NCI-H2029 treated with DMSO at 0.1 percent for 48 hours (cell line): ENCODE results near the gene RNF2.
"Not testable (repeated sequence)": the region's sequence is repeated elsewhere in the genome, so short reads cannot be mapped to it uniquely, and the experiment has no call there.

Experiments
- DNase-seq: peaks from one replicate; lab custom pipeline; 2025; lab: John Stamatoyannopoulos, UW

Gene RNF2

DNA sequence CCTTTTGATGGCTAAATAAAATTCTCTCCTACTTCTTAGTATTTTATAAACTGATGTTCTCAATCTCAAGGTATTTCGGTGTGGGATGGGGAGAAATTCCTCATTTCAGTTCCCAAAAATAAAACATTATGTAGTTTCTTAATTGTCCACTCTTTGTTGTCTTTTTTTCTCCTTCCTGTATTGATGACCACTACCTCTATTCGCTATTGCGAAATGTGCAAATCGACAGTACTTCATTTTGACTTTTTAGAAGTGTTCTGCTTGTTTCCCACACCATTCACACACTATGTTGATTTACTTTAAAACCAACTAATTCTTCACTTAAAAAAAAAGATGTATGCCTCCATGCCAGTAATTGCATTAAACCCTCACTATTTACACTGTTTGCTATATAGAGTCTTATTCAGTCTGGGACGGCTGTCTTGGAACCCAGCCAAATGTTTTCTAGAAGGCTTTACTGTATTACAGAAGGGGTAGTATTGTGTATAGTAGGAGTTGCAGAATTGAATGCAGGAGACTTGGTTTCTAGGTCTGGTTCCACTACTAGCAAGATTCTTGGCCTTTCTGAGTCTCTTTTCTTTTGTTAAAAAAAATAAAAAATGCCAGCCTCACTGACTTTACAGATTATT lies 5.6 kb downstream of the RNF2 start:
- no peak for DNase-seq

DNA sequence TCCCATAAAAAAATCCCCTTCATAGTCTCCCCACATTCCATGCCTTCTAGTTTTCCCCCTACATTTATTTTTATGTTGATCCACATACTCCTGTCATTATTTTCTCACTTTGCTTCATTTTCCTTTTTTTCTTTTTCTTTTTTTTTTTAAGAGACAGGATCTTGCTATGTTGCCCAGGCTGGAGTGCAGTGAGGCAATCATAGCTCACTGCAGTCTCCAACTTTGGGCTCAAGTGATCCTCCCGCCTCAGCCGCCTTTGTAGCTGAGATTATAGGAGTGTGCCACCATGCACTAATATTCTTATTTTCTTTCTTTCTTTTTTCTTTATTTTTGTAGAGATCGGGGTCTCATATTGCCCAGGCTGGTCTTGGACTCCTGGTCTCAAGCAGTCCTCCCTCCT lies 7.8 kb downstream of the RNF2 start:
- DNase-seq, result no peak

DNA sequence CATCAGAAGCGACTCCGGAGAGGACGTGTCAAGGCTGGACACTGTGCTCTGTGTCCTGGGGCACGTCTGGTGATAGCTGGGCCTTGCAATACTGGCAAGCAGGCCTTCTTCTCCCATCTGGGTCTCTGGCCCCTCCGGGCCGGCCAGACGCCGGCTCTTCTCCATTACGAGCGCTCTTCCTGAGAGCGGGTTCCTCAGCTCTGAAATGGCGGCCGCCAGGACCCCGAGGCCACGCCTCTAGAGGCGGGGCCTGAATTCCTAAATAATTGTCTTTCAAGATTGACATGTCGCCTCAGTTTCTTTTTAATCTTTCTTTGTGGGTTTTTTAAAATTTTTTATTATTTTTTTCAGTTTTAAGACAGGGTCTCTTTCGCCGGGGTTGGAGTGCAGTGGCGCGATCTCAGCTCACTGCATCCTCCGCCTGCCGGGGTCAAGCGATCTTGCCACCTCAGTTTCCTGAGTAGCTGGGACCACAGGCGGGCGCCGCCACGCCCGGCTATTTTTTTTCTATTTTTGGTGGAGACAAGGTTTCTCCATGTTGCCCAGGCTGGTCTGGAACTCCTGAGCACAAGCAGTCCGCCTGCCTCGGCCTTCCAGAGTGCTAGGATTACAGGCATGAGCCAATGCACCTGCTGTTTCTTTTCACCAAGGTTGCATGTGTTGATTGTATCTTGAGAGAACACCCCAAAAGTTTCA lies 9.2 kb downstream of the RNF2 start:
- no peak for DNase-seq

DNA sequence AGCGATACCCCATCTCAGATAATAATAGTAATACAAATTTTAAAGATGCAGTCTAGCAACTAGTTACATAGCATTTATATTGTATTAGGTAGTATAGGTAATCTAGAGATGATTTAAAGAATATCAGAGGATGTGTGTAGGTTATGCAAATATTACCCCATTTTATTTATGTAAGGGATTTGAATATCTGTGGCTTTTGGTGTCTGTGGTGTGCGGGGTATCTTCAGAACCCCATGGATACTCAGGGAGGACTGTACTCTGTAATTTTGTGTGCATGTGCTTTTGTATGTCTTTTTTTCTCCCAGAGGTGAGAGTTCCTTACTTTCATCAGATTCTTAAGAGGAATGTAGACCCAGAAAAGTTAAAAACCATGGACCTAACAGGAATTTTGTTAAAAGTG lies 12.8 kb downstream of the RNF2 start:
- DNase-seq, result no peak

DNA sequence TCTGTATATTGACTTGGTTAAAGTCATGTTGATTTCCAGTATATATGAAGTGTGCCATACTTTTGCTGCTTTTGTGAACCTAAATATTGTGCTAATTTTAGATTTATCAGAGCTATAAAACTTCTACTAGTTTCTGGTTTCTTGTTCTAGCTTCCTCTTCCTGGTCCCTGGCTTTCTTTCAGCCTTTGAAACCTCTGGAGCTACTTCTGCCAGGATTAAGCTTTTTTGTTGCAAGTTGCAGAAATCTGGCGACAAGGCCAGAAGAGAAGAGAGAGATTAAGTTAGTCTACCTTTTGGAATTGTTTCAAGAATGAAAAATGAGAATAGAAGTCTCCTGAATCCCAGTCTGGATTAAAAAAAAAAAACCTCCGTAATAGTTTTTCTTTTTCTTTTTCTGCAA lies 13.5 kb downstream of the RNF2 start:
- DNase-seq, result no peak

DNA sequence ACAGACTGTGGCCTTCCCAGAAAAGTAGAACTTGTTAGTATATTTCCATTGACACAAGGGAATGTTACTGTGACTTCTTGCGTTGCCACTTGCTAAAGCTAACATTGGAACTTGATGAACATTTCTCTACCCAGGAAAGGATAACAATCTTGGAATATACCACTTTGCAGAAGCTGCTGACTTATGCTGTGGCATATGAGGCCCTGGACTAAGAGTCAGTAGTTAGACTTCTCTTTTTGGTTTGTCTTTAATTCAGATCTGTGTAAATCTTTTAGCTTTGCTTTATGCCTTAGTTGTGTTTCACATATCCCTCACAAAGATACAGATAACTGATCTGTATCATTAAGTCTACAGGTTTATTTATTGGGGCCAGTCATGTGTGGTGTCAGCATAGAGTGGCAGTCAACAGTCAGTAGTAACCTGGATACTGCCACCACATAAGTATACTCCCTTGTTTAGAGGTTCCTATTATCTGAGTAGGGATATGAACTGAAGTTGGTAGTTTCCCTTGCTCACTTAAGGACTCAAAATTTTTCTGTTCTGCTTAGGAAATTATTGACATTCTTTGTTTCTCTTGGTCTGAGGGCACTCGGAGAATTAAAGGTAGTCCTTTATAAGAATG lies 14.7 kb downstream of the RNF2 start:
- DNase-seq, result no peak

DNA sequence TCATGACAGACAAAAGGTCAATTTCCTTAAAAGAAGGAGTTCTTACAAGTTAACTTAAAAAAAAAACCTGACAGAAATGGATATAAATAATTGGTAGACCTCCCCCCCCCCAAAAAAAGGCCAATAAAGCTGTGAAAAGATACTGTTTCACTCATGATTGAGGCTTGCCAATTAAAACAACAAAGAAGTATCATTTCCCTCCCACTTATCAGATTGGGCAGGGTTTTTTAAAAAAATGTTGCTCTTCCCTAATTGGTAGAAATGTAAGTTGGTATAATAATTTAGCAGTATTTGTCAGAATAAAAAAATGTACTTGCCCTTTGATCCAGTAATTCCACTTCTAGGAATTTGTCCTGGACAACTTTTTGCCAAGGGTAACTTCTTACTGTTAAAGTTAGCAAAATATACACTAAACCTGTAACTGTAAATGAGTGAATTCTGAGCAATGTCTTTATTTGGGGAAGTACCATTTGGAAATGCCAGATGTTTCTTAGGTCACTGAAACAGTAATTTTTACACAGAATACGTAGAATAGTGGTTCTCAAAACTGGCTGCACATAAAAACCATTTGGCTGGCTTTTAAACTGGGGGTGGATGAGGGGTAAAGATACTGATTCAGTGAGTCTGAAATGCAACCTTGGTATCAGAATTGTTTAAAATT lies 17.5 kb downstream of the RNF2 start:
- no peak for DNase-seq

DNA sequence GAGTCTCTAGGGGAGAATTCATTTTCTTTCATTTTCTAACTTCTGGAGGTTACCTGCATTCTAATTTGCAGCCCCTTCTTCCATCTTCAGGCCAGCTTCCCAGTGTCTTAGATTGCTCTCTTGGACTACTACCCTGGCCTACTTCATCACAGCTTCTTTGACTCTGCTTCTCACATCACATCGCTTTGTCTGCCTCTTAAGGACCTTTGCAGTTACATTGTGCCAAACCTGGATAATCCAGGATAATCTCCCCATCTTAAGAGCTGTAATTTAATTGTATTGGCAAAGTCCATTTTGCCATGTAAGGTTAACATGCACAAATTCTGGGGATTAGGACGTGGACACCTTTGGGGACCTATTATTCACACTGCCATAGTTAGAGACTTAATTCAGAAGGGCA lies 18.4 kb downstream of the RNF2 start:
- DNase-seq, result no peak

DNA sequence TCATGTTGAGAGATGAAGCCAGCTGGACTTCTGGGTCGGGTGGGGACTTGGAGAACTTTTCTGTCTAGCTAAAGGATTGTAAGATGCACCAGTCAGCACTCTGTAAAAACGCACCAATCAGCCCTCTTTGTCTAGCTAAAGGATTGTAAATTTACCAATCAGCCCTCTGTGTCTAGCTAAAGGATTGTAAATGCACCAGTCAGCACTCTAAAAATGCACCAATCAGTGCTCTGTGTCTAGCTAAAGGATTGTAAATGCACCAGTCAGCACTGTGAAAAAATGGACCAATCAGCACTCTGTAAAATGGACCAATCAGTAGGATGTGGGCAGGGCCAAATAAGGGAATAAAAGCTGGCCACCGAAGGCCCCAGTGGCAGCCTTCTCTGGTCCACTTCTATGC lies 19.6 kb downstream of the RNF2 start:
- not testable (repeated sequence) for DNase-seq

DNA sequence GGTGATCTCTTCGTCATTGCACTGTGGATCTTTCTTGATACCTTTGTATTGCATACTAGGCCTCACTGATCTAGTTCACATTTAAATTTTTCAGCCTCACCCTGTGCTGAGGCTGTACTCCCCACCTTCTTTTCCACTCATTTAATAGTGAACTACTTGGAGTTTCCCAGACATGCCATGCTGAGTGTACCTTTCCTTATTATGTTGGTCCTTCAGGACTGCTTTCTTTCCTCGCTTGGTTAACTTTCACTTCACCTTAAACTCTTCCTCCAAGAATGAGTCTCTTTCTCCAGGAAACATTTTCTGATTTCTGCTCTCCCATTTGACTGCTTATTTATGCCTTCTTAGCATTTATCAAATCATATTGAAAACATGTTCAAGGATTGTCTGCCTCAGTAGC lies 20.8 kb downstream of the RNF2 start:
- no peak for DNase-seq

DNA sequence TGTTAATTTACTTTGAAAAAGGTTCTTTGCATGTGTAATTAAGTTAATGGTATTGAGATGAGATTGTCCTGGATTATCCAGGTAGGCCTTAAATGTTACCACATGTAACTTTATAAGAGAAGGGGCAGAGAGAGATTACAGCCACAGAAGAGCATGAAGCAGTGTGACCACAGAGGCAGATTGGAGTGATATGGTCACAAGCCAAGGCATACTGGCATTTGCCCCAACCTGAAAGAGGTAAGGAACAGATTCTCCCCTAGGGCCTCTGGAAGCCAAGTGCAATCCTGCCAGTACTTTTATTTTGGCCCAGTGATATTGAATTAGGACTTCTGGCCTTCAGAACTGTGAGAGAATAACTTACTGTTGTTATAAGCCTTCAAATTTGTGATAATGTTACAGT lies 23.0 kb downstream of the RNF2 start:
- no peak for DNase-seq

DNA sequence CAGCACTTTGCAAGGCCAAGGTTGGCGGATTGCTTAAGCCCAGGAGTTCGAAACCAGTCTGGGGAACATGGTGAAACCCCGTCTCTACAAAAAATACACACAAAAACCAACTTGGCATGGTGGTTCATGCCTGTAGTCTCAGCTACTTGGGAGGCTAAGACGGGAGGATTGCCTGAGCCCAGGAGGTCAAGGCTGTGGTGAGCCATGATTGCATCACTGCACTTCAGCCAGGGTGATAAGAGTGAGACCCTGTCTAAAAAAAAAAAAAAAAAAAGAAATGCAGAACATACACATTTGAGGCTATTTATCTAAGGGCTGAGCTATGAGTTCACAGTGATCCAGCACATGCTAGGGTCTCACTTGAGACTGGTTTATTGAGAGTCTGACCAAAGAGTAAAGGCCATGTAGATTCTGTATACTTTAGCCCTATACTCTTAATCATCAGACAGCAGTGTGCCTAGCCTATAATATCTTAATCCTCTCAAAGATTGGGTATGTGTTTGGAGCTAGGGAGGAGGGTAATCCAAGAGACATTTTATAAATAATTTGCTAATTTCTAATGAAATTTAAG lies 23.9 kb downstream of the RNF2 start:
- DNase-seq, result no peak

DNA sequence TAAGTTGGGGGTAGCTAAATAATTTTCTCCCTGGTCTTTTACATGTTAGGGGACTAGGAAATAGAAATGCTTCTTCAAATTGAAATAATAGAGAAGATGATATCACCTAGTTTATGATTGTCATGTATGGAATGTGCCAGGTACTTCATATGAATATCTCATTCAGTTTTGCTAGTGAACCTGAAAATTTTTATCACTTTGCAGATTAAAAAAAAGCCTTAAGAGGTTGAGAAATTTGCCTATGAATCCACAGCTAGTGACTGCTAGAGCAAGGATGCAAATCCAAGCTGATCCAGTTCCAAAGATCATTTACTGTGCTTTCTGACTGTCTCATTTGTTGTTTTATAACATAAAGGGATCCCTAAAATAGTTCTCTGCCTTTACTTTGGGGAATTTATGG lies 24.7 kb downstream of the RNF2 start:
- DNase-seq, result no peak

DNA sequence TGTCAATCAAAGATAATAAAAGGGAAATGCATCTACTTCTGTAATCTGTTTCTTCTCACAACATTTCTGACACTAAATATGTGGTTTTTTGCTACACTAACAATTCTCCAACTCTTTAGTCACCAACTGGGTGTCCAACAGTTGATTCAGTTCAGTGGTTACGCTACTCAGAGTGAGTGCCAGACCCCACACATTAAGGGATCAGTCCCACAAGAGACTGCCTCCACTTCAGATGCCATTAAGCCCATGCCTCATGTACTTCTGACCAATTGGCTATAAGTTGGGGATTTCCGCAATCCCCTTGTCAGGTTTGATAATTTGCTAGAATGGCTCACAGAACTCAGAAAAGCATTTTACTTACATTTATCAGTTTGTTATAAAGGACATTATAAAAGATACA lies 28.4 kb downstream of the RNF2 start:
- no peak for DNase-seq

DNA sequence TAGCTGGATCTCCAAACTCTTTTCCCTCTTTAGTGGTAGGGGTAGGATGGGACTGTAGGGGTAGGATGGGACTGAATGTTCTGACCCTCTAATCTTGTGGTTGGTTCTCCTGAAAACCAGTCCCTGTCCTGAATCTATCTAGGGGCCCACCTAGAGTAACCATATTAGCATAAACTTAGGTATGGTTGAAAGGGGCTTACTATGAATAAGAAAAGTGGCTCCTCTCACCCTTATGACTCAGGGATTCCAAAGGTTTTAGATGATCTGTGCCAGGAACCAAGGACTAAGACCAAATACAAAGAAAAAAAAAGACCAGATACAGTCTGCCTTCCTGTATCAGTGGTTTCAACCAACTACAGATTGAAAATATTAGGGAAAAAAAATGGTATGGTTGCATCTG lies 28.9 kb downstream of the RNF2 start:
- DNase-seq, result no peak

DNA sequence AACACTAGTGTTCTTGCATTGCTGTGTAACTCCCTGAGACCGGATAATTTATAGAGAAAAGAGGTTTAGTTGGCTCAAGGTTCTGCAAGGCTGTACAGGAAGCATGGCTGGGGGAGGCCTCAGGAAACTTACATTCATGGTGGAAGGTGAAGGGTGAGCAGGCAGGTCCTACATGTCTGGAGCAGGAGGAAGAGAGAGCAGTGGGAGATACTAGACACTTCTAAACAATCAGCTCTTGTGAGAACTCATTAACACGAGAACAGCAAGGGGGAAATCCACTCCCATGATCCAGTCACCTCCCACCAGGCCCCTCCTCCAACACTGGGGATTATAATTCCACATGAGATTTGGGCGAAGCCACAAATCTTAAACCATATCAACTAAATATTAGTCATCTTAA lies 30.1 kb downstream of the RNF2 start:
- DNase-seq, result no peak

DNA sequence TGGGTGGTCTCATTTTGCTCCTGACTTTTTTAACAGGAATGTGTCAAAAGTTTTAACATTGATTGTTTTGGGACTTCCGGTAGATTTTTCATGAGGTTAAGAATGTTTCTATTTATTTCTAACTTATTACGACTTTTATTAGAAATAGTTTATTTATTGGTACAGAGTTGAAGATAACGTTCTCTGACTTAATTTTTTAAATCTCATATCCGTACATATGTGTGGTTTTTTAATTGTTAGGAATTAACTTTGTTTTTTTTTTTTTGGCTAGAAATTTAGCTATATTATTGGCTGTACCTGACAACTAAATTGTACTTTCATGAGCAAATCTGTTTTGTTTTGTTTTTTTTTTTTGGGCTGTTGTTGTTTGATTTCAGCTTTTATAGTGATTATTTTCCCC lies 32.0 kb downstream of the RNF2 start:
- DNase-seq, result no peak

DNA sequence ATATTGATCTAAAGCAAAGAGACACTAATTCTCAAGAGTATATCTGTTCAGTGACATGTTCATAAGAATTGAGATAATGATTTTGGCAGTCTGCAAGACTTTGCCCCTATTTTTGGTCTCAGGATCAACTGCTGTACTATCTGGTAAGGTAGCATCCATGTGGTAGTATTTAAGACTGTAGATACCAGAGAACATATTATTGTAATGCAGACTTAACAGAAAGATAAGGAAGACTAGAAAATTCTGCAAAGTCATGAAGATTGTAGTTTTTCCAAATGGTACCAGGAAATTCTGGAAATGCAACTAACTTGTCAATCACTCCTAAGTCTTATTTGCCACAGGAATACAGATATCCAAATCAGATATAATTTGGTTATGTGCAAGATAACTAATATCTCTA lies 35.1 kb downstream of the RNF2 start:
- DNase-seq, result no peak

DNA sequence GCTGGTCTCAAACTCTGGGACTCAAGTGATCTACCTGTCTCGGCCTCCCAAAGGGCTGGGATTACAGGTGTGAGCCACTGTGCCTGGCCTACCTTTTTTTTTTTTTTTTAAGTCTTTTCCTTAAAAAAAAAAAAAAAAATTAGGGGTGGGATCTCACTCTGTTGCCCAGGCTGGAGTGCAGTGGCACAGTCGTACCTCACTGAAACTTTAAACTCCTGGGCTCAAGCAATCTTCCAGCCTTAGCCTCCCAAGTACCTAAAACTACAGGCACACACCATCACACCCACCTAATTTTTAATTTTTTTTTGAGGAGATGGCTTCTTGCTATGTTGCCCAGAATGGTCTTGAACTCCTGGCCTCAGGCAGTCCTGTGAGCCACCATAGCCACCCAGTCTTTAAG lies 38.5 kb downstream of the RNF2 start:
- DNase-seq, result no peak

DNA sequence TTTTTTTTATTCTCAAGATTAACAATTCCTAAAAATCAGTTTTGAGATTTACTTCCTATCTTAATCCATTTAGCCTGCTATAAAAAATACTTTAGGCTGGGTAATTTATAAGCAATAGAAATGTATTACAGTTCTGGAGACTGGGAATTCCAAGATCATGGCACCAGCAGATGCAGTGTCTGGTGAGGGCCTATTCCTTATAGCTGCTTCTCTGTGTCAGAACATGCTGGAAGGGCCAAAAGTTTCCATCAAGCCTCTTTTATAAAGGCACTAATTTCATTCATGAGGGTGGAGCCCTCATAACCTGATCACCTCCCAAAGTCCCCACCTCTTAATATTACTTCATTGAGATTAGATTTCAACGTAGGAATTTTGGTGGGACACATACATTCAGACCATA lies 41.7 kb downstream of the RNF2 start:
- DNase-seq, result no peak

DNA sequence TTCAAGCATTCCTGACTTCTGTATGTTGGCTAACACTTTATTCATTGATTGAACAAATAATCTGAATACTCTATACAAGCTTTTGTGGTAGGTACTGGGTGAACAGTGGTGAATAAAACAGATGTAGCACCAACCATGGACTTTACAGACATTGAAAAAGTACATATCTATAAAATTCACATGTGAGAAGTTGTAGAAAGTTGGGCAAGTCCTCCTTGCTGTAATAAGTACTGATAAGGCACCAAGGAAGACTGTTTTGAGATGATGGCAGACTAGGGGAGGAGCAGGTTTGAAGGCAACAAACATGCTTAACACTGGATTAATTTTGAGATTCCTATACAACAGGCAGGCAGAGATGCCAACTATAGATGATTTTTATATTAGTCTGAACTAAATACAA lies 42.4 kb downstream of the RNF2 start:
- no peak for DNase-seq

DNA sequence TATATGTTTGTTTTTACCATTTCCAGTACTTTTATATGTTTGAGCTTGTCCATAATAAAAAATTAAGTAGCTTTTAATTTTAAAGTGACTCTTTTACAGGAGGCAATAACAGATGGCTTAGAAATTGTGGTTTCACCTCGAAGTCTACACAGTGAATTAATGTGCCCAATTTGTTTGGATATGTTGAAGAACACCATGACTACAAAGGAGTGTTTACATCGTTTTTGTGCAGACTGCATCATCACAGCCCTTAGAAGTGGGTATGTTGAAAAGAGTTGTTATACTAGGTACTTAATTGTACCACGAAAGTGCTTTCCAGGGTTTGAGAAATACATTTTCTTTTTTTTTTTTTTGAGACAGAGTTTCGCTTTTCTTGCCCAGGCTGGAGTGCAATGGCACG lies 46.1 kb downstream of the RNF2 start:
- DNase-seq, result no peak

DNA sequence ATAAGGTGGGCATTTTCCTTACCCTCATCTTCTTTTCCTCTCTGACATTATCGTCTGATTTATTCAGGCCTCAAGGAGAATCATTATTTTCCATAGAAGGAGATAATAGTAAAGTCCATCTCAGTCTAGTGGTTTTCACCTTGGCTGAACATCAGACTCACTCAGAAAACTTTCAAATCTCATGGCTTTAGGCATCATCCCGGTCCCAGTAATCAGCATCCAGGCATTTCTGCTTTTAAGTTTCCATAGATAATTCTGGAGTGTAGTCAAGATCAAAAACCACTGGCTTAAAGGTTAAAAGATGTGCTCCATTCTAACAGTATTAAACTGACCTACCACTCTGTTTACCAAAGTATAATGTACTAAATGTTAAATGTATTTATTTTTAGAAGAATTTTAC lies 49.4 kb downstream of the RNF2 start:
- no peak for DNase-seq
